OCI-LY1 (cell line): ENCODE data around the gene MYO9A.

ENCODE experiments used
- H2AFZ ChIP-seq: fragments of 200-600 bp; sonication (generic), shearing (Covaris generic); 2 replicates; pipeline ENCODE4 v1.6.0; 2014; ENCODE audit warnings: antibody characterized with exemption, mild to moderate bottlenecking, low read length
- H3F3A ChIP-seq: fragments of 200-600 bp; sonication (generic), shearing (Covaris generic); 2 replicates; pipeline ENCODE4 v1.6.0; 2014; ENCODE audit warnings: mild to moderate bottlenecking, antibody characterized with exemption, low read length, moderate library complexity; ENCODE audit not compliant: insufficient read depth
- H3K27ac ChIP-seq: fragments of 200-600 bp; sonication (generic); 2 replicates; pipeline ENCODE4 v1.5.1; 2014; ENCODE audit warnings: low read length, mixed run types, mild to moderate bottlenecking, low read depth; ENCODE audit not compliant: poor library complexity, severe bottlenecking
- H3K27me3 ChIP-seq: fragments of 200-600 bp; sonication (generic); 2 replicates; pipeline ENCODE4 v1.6.0; 2014; ENCODE audit warnings: antibody characterized with exemption, mild to moderate bottlenecking, low read length, moderate library complexity; ENCODE audit not compliant: insufficient read depth
- H3K36me3 ChIP-seq: fragments of 200-600 bp; sonication (generic); 2 replicates; pipeline ENCODE4 v1.6.1; 2014; ENCODE audit warnings: mild to moderate bottlenecking, antibody characterized with exemption, low read length, moderate library complexity, mixed read lengths; ENCODE audit not compliant: insufficient read depth
- H3K4me1 ChIP-seq: fragments of 200-600 bp; sonication (generic); 2 replicates; pipeline ENCODE4 v1.5.1; 2014; ENCODE audit warnings: mild to moderate bottlenecking, low read length, moderate library complexity; ENCODE audit not compliant: insufficient read depth, severe bottlenecking
- H3K4me2 ChIP-seq: fragments of 200-600 bp; sonication (generic), shearing (Covaris generic); 2 replicates; pipeline ENCODE4 v1.6.1; 2014; ENCODE audit warnings: low read length
- H3K4me3 ChIP-seq: fragments of 200-600 bp; sonication (generic); 2 replicates; pipeline ENCODE4 v1.5.1; 2014; ENCODE audit warnings: low read length, low read depth, mild to moderate bottlenecking, mixed read lengths; ENCODE audit not compliant: poor library complexity, severe bottlenecking
- H3K79me2 ChIP-seq: fragments of 200-600 bp; shearing (Covaris generic); 2 replicates; pipeline ENCODE4 v1.6.1; 2016; ENCODE audit warnings: mixed run types, low read length, mixed read lengths; ENCODE audit not compliant: insufficient read depth
- H3K9ac ChIP-seq: fragments of 200-600 bp; sonication (generic), shearing (Covaris generic); 2 replicates; pipeline ENCODE4 v1.6.1; 2014; ENCODE audit warnings: mild to moderate bottlenecking, low read length, mixed read lengths
- H3K9me2 ChIP-seq: fragments of 200-600 bp; sonication (generic), shearing (Covaris generic); 2 replicates; pipeline ENCODE4 v1.6.1; 2014; ENCODE audit warnings: low read depth, mild to moderate bottlenecking, low read length, mixed read lengths
- H3K9me3 ChIP-seq: fragments of 200-600 bp; shearing (Covaris generic); 2 replicates; pipeline ENCODE4 v1.6.1; 2014; ENCODE audit warnings: low read length, mixed read lengths
- H4K20me1 ChIP-seq: fragments of 200-600 bp; sonication (generic), shearing (Covaris generic); 2 replicates; pipeline ENCODE4 v1.6.0; 2016; ENCODE audit warnings: mild to moderate bottlenecking, low read length; ENCODE audit not compliant: insufficient read depth
- EZH2 ChIP-seq: fragments of 200-600 bp; sonication (generic), shearing (Covaris generic); IDR thresholded peaks from 2 replicates; pipeline ENCODE4 v1.8.0; 2017; ENCODE audit warnings: borderline replicate concordance, mixed run types, mild to moderate bottlenecking, antibody characterized with exemption, low read length, moderate library complexity, mixed read lengths
- TF ChIP-seq, protein P1 (sequence below): fragments of 200-600 bp; sonication (generic), shearing (Covaris generic); IDR thresholded peaks from 2 replicates; pipeline ENCODE4 v1.5.1; 2017; ENCODE audit warnings: mild to moderate bottlenecking, antibody characterized with exemption, low read length, moderate library complexity, mixed read lengths

Gene MYO9A

DNA sequence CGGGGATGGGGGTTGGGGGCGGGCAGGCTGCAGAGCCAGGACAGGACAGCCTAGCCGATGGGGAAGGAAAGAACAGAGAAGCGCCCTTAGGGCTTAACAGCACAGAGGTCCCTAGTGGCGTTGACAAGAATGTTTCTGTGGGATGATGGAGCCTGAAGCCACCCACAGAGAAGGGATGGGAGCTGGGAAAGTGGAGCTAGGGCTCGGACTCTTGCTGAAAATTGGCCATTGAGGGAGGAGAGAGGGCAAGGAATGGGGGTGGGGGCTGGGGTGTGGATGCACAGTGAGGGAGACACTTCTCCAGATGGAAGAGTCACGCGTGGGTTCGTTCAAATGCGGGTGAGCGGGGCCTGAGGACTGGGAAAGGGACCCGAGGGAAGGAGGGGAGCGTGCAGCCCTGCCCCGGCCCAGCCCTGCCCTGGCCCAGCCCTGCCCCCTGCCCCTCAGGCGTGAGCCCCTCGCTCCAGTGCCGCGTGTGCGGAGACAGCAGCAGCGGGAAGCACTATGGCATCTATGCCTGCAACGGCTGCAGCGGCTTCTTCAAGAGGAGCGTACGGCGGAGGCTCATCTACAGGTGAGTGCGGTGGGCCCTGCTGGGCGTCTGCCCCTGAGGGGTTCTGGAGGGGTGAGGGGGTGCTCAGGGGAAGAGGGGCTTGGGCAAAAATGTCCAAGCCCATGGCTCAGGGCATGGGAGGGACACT lies 306.8 kb downstream of the MYO9A start:
- H3F3A ChIP-seq = no peaks in the 10 kb centered on the region
- H3K27me3 ChIP-seq = no peaks in the 10 kb centered on the region
- no peak for TF ChIP-seq EZH2
- TF ChIP-seq, protein P1, sequence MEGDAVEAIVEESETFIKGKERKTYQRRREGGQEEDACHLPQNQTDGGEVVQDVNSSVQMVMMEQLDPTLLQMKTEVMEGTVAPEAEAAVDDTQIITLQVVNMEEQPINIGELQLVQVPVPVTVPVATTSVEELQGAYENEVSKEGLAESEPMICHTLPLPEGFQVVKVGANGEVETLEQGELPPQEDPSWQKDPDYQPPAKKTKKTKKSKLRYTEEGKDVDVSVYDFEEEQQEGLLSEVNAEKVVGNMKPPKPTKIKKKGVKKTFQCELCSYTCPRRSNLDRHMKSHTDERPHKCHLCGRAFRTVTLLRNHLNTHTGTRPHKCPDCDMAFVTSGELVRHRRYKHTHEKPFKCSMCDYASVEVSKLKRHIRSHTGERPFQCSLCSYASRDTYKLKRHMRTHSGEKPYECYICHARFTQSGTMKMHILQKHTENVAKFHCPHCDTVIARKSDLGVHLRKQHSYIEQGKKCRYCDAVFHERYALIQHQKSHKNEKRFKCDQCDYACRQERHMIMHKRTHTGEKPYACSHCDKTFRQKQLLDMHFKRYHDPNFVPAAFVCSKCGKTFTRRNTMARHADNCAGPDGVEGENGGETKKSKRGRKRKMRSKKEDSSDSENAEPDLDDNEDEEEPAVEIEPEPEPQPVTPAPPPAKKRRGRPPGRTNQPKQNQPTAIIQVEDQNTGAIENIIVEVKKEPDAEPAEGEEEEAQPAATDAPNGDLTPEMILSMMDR = no peak
- H3K27ac ChIP-seq = no peak overlapping the region
- H3K4me3 ChIP-seq = no peak overlapping the region
- H3K9ac ChIP-seq = no peak overlapping the region
- no peak overlapping the region for H3K4me2 ChIP-seq
- no peaks in the 10 kb centered on the region for H3K9me3 ChIP-seq
- H3K4me1 ChIP-seq = no peaks in the 10 kb centered on the region
- no peaks in the 10 kb centered on the region for H3K79me2 ChIP-seq
- H2AFZ ChIP-seq = no peak overlapping the region
- no peaks in the 10 kb centered on the region for H4K20me1 ChIP-seq
- H3K9me2 ChIP-seq = no peaks in the 10 kb centered on the region
- H3K36me3 ChIP-seq = no peaks in the 10 kb centered on the region

DNA sequence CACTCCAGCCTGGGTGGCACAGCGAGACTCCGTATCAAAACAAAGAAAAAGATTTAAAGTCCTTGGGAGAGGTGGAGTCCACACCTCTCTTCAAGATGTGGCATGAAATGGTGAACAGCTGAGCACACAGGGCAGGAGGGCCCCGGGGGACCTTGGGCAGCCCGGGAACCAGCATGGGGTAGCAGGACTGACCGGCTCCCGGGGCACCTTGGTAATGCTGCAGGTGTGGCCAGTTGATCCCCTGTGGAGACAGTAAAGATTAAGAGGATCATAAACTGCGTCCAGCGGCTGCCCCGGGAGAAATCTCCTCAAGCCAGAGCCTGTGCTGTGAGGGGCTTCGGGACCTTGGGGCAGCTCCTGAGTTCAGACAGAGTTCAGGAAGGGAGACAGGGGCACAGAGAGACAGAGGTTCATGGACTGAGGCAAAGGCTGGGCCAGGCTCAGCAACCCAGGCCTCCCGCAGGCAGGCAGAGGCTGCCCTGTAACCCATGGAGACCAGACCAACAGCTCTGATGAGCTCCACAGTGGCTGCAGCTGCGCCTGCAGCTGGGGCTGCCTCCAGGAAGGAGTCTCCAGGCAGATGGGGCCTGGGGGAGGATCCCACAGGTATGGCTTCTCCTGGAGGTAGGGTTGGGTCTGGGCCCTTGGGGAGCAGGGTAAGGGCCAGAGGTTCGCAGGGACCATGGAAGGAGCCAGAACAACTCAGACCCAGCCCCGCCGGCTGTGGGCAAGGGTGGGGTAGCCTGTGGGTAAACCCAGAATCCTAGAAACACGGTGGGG lies 307.5 kb downstream of the MYO9A start, which contains the start of gene NR2E3:
Gene NR2E3 (plus strand): TSS at position 299 of the 780 bp plus-strand sequence. CDS start 190 bp downstream, at position 489.
- Histone ChIP-seq H3K79me2 (no peaks in the 10 kb centered on the region), H3K4me3 (no peak within 1 kb of the TSS), H3F3A (no peaks in the 10 kb centered on the region), H3K4me2 (no peak within 1 kb of the TSS), H3K4me1 (no peaks in the 10 kb centered on the region), H3K27me3 (no peaks in the 10 kb centered on the region), H4K20me1 (no peaks in the 10 kb centered on the region), H3K27ac (no peak within 1 kb of the TSS), H3K36me3 (no peaks in the 10 kb centered on the region), H3K9me2 (no peaks in the 10 kb centered on the region), H3K9ac (no peak within 1 kb of the TSS), H2AFZ (no peak within 1 kb of the TSS), H3K9me3 (no peaks in the 10 kb centered on the region)
- TF ChIP-seq, protein P1 = no peak
- TF ChIP-seq EZH2 = no peak

DNA sequence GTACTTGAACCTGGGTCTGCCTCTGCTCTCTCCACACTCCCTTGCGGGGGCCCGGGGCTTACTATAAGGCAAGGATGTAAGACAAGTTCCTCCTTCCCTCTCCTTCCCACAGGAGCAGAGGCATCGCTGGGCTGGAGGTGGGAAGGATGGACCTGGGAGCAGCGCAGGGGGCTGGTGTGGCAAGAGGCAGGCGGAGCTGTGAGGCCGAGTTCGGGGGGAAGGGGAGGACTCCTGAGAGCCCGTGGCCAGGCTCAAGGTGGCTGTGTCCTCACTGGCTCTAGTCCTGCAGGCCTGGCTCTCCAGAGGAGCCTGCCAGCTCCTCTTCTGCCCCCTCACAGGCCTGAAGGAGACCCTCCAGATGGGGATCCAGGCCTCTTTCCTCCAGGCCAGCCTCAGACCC lies 308.6 kb downstream of the MYO9A start:
- H3K4me1 ChIP-seq = peaks cover 9% of the 10 kb centered on the region
- no peaks in the 10 kb centered on the region for H3K9me2 ChIP-seq
- H4K20me1 ChIP-seq = no peaks in the 10 kb centered on the region
- no peaks in the 10 kb centered on the region for H3F3A ChIP-seq
- no peaks in the 10 kb centered on the region for H3K79me2 ChIP-seq
- no peak overlapping the region for H3K27ac ChIP-seq
- TF ChIP-seq EZH2 = no peak
- TF ChIP-seq, protein P1 = no peak
- H3K9ac ChIP-seq = no peak overlapping the region
- no peak overlapping the region for H3K4me3 ChIP-seq
- no peak overlapping the region for H2AFZ ChIP-seq
- no peaks in the 10 kb centered on the region for H3K9me3 ChIP-seq
- no peaks in the 10 kb centered on the region for H3K36me3 ChIP-seq
- H3K4me2 ChIP-seq = no peak overlapping the region
- H3K27me3 ChIP-seq = no peaks in the 10 kb centered on the region
